ENCODE results near the gene DIRAS3.
A peak's percentile ranks its signal among the peaks of the same experiment; 100 is the strongest.

Gene DIRAS3

GRCh38 chr1:68051475-68051874 lies 1.0 kb upstream of the DIRAS3 start:
- no peak overlapping the region for H2AK5ac ChIP-seq (ENCODE audit: low read length)
- H2BK12ac ChIP-seq (ENCODE audit: low read length), result no peak overlapping the region
- no peaks in the 10 kb centered on the region for H3K27me3 ChIP-seq (ENCODE audit: insufficient read depth, low read length)
- no CpG with 5 or more reads among the region's 28 CpGs for WGBS (ENCODE audit: extremely low coverage, insufficient coverage, insufficient read length)
- no peak overlapping the region for H3K27ac ChIP-seq (ENCODE audit: low read depth, low read length)
- peak in 1 of 2 donors; percentile 46 for DNase-seq
- H3K79me1 ChIP-seq (ENCODE audit: low read length), result no peaks in the 10 kb centered on the region
- no peak overlapping the region for H3K14ac ChIP-seq (ENCODE audit: low read length)
- H3K4me2 ChIP-seq (ENCODE audit: low read length), result peak overlapping the region; percentile 43
- no peak overlapping the region for H3K4ac ChIP-seq (ENCODE audit: low read depth, low read length)
- H4K12ac ChIP-seq (ENCODE audit: low read depth, low read length), result no peak overlapping the region
- H4K91ac ChIP-seq (ENCODE audit: low read depth, low read length), result no peak overlapping the region
- H3K4me1 ChIP-seq (ENCODE audit: control insufficient read depth in 1 of 2, insufficient read depth in 2 of 2, low read length in 2 of 2), result peaks cover 0 to 3% of the 10 kb centered on the region in 2 experiments
- H3K79me2 ChIP-seq (ENCODE audit: control insufficient read depth, insufficient read depth, low read length, poor library complexity), result no peaks in the 10 kb centered on the region
- no peak overlapping the region for H3K9ac ChIP-seq (ENCODE audit: low read length)
- peaks cover 8% of the 10 kb centered on the region for H3K9me3 ChIP-seq (ENCODE audit: insufficient read depth, low read depth, low read length)
- H3K4me3 ChIP-seq (ENCODE audit: low read depth, low read length), result no peak overlapping the region
- H3K18ac ChIP-seq (ENCODE audit: low read length), result no peak overlapping the region
- H2AFZ ChIP-seq (ENCODE audit: insufficient read depth, low read length, poor library complexity), result no peak overlapping the region
- H3K23ac ChIP-seq (ENCODE audit: low read length), result no peak overlapping the region
- no peak overlapping the region for H4K8ac ChIP-seq (ENCODE audit: low read depth, low read length)
- H2BK120ac ChIP-seq (ENCODE audit: insufficient read depth, low read length, poor library complexity), result no peak overlapping the region
- no peaks in the 10 kb centered on the region for H3K36me3 ChIP-seq (ENCODE audit: control insufficient read depth in 1 of 2, insufficient read depth in 2 of 2, low read length in 2 of 2)
- H2BK5ac ChIP-seq (ENCODE audit: low read depth, low read length, poor library complexity), result no peak overlapping the region

- Histone ChIP-seq H3K79me1 (ENCODE audit: low read length) (no peaks in the 10 kb centered on the region), H3K4me2 (ENCODE audit: low read length) (no peak overlapping the region), H2BK120ac (ENCODE audit: insufficient read depth, low read length, poor library complexity) (no peak overlapping the region), H2AK5ac (ENCODE audit: low read length) (no peak overlapping the region), H2BK5ac (ENCODE audit: low read depth, low read length, poor library complexity) (no peak overlapping the region), H2AFZ (ENCODE audit: insufficient read depth, low read length, poor library complexity) (no peak overlapping the region), H2BK12ac (ENCODE audit: low read length) (no peak overlapping the region), H3K18ac (ENCODE audit: low read length) (no peak overlapping the region), H3K27ac (ENCODE audit: low read depth, low read length) (no peak overlapping the region), H4K91ac (ENCODE audit: low read depth, low read length) (no peak overlapping the region), H3K79me2 (ENCODE audit: control insufficient read depth, insufficient read depth, low read length, poor library complexity) (no peaks in the 10 kb centered on the region), H3K4me3 (ENCODE audit: low read depth, low read length) (no peak overlapping the region), H3K36me3 (ENCODE audit: control insufficient read depth in 1 of 2, insufficient read depth in 2 of 2, low read length in 2 of 2) (no peaks in the 10 kb centered on the region), H3K27me3 (ENCODE audit: insufficient read depth, low read length) (no peaks in the 10 kb centered on the region), H3K9me3 (ENCODE audit: insufficient read depth, low read depth, low read length) (peaks cover 10% of the 10 kb centered on the region), H3K4me1 (ENCODE audit: control insufficient read depth in 1 of 2, insufficient read depth in 2 of 2, low read length in 2 of 2) (peaks cover 0 to 3% of the 10 kb centered on the region in 2 experiments), H3K14ac (ENCODE audit: low read length) (no peak overlapping the region), H3K9ac (ENCODE audit: low read length) (no peak overlapping the region), H4K12ac (ENCODE audit: low read depth, low read length) (no peak overlapping the region), H4K8ac (ENCODE audit: low read depth, low read length) (no peak overlapping the region), H3K23ac (ENCODE audit: low read length) (no peak overlapping the region), H3K4ac (ENCODE audit: low read depth, low read length) (no peak overlapping the region)
- no peak for DNase-seq
- no CpG with 5 or more reads among the region's 3 CpGs for WGBS (ENCODE audit: extremely low coverage, insufficient coverage, insufficient read length)
Measured at GRCh38 chr1:68047659-68048026, 2.8 kb downstream of the DIRAS3 start.

GRCh38 chr1:68046885-68047658 lies 3.4 kb downstream of the DIRAS3 start:
- no peaks in the 10 kb centered on the region for H3K79me1 ChIP-seq (ENCODE audit: low read length)
- no peak overlapping the region for H3K18ac ChIP-seq (ENCODE audit: low read length)
- no peak overlapping the region for H4K12ac ChIP-seq (ENCODE audit: low read depth, low read length)
- no peak overlapping the region for H3K14ac ChIP-seq (ENCODE audit: low read length)
- H2AFZ ChIP-seq (ENCODE audit: insufficient read depth, low read length, poor library complexity), result no peak overlapping the region
- peaks cover 0 to 3% of the 10 kb centered on the region in 2 experiments for H3K4me1 ChIP-seq (ENCODE audit: control insufficient read depth in 1 of 2, insufficient read depth in 2 of 2, low read length in 2 of 2)
- peak in 1 of 2 donors; percentile 21 for DNase-seq
- H4K8ac ChIP-seq (ENCODE audit: low read depth, low read length), result no peak overlapping the region
- no peak overlapping the region for H2AK5ac ChIP-seq (ENCODE audit: low read length)
- H2BK5ac ChIP-seq (ENCODE audit: low read depth, low read length, poor library complexity), result no peak overlapping the region
- H3K4me3 ChIP-seq (ENCODE audit: low read depth, low read length), result no peak overlapping the region
- no peak overlapping the region for H3K23ac ChIP-seq (ENCODE audit: low read length)
- no peak overlapping the region for H3K4ac ChIP-seq (ENCODE audit: low read depth, low read length)
- H3K79me2 ChIP-seq (ENCODE audit: control insufficient read depth, insufficient read depth, low read length, poor library complexity), result no peaks in the 10 kb centered on the region
- no peak overlapping the region for H2BK120ac ChIP-seq (ENCODE audit: insufficient read depth, low read length, poor library complexity)
- no peak overlapping the region for H3K4me2 ChIP-seq (ENCODE audit: low read length)
- H3K9me3 ChIP-seq (ENCODE audit: insufficient read depth, low read depth, low read length), result peaks cover 10% of the 10 kb centered on the region
- no peak overlapping the region for H3K27ac ChIP-seq (ENCODE audit: low read depth, low read length)
- no peak overlapping the region for H2BK12ac ChIP-seq (ENCODE audit: low read length)
- WGBS (ENCODE audit: extremely low coverage, insufficient coverage, insufficient read length), result no CpG with 5 or more reads among the region's 34 CpGs
- no peaks in the 10 kb centered on the region for H3K27me3 ChIP-seq (ENCODE audit: insufficient read depth, low read length)
- H4K91ac ChIP-seq (ENCODE audit: low read depth, low read length), result no peak overlapping the region
- H3K36me3 ChIP-seq (ENCODE audit: control insufficient read depth in 1 of 2, insufficient read depth in 2 of 2, low read length in 2 of 2), result no peaks in the 10 kb centered on the region
- H3K9ac ChIP-seq (ENCODE audit: low read length), result no peak overlapping the region

- WGBS (ENCODE audit: extremely low coverage, insufficient coverage, insufficient read length), result no CpG with 5 or more reads among the region's 8 CpGs
- no peak overlapping the region for H3K4ac ChIP-seq (ENCODE audit: low read depth, low read length)
- no peak overlapping the region for H4K91ac ChIP-seq (ENCODE audit: low read depth, low read length)
- no peaks in the 10 kb centered on the region for H3K79me1 ChIP-seq (ENCODE audit: low read length)
- H3K23ac ChIP-seq (ENCODE audit: low read length), result no peak overlapping the region
- no peak overlapping the region for H2BK120ac ChIP-seq (ENCODE audit: insufficient read depth, low read length, poor library complexity)
- no peak overlapping the region for H3K14ac ChIP-seq (ENCODE audit: low read length)
- no peak overlapping the region for H3K27ac ChIP-seq (ENCODE audit: low read depth, low read length)
- no peak overlapping the region for H3K9ac ChIP-seq (ENCODE audit: low read length)
- DNase-seq, result no peak
- no peak overlapping the region for H2AK5ac ChIP-seq (ENCODE audit: low read length)
- no peaks in the 10 kb centered on the region for H3K36me3 ChIP-seq (ENCODE audit: control insufficient read depth in 1 of 2, insufficient read depth in 2 of 2, low read length in 2 of 2)
- H3K4me1 ChIP-seq (ENCODE audit: control insufficient read depth in 1 of 2, insufficient read depth in 2 of 2, low read length in 2 of 2), result peaks cover 0 to 3% of the 10 kb centered on the region in 2 experiments
- no peak overlapping the region for H3K4me3 ChIP-seq (ENCODE audit: low read depth, low read length)
- no peaks in the 10 kb centered on the region for H3K79me2 ChIP-seq (ENCODE audit: control insufficient read depth, insufficient read depth, low read length, poor library complexity)
- peaks cover 4% of the 10 kb centered on the region for H3K9me3 ChIP-seq (ENCODE audit: insufficient read depth, low read depth, low read length)
- no peak overlapping the region for H2BK12ac ChIP-seq (ENCODE audit: low read length)
- H3K18ac ChIP-seq (ENCODE audit: low read length), result no peak overlapping the region
- no peak overlapping the region for H4K8ac ChIP-seq (ENCODE audit: low read depth, low read length)
- no peak overlapping the region for H2AFZ ChIP-seq (ENCODE audit: insufficient read depth, low read length, poor library complexity)
- H2BK5ac ChIP-seq (ENCODE audit: low read depth, low read length, poor library complexity), result no peak overlapping the region
- no peak overlapping the region for H3K4me2 ChIP-seq (ENCODE audit: low read length)
- no peaks in the 10 kb centered on the region for H3K27me3 ChIP-seq (ENCODE audit: insufficient read depth, low read length)
- no peak overlapping the region for H4K12ac ChIP-seq (ENCODE audit: low read depth, low read length)
Measured at GRCh38 chr1:68046423-68046822, 4.0 kb downstream of the DIRAS3 start.

Measured in trophoblast cell (in vitro differentiated cells and primary cell).